HG02623 (cell line): ENCODE measurements around the gene ABTB2.
A peak's percentile ranks its signal among the peaks of the same experiment; 100 is the strongest.

Source experiments
- ATAC-seq: cut with Tn5 transposase; IDR thresholded peaks from one replicate; pipeline ENCODE4 v1.9.1; 2021; ENCODE audit warnings: moderate library complexity; ENCODE audit not compliant: unreplicated experiment

Gene ABTB2

DNA sequence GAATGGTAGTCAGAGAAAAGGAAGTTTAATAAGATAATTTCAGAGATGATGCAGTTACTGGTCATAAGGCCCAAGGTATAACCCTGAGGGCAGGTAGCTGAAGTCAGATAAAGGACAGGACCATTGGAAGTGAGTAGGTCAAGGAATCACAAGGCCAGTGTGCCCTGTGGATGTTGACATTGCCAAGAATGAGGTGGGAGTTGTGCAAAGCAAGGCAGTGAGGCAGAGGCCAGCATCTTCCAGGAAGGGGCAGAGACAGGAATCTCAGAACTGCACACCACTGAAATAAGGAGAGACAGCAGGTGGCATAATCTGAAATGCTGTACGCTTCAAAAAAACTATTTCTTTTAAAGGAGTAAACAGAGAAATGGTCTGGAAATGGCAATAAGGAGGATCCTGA, 61.4 kb downstream of the ABTB2 start:
- ATAC-seq, result no peak

GRCh38 chr11:34292546-34292945, 65.3 kb downstream of the ABTB2 start:
- no peak for ATAC-seq

DNA sequence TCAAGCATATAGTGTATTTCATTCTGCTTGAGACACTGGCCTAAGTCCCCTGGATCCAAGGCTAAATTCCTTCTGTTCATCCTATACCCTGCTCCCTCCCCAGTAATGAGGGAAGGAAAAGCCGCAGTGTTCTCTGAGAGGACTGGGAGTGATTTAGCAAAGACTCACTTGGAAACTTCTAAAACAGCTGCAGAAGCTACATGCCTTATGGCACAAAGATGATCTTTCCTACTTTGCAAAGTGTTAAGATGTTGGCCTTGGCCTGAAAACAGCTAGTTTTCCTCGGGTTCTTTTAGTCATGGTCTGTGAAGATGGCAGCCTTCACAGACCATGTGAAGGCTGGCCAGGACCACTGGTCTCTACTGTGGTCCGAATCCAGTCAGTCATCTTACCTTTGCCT, 65.7 kb downstream of the ABTB2 start:
- ATAC-seq, result no peak

DNA sequence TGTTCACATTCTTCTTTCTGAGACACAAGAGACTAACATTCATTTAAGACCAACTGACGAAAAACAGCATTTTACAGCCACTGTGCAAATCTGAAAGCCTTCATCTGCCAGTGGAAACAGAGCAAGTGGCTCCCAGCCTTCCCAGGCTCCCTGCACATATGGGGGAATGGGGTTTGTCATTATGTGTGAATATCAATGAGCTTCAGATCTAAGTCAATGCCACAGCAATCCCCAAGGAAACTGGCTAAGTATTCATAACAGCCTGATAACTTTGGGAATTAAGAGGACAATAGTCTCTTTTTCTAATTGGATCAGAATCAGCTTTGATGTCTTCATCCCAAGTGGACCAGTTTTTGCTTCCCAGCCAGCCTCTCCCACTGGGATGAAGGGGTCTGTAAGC, 66.9 kb downstream of the ABTB2 start:
- ATAC-seq, result no peak

GRCh38 chr11:34288492-34288891, 69.3 kb downstream of the ABTB2 start:
- no peak for ATAC-seq

DNA sequence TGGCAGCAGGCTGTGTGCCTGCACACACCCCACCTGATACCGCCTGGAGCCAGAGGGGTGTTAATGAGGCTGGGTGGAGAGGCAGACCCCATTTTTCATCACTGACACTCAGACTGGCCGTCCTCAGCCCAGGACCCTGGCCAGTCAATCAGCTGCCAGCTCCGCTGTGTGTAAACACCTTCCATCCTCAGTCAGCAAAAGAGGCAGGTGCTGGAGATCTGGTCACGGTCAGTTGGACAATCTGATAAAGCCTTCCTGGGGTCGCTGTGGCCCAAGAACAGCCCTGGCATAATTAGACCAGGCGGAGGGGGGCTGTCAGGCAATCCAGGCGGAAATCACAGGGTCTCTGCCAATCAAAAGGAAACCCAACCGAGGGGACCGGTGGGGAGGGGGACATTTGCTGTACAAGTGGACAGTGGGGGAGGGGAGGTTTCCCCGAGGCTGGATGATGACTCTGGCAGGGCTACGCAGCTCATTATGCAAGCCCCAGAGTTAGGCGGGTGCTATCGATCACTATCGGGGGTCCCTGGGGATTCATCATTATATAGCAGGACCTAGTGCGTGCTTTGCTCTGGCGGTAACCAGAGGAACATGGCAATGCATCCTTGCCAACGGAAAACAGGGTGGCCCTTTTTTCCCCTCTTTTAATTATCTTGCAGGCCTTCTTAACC, 72.9 kb downstream of the ABTB2 start:
- no peak for ATAC-seq

DNA sequence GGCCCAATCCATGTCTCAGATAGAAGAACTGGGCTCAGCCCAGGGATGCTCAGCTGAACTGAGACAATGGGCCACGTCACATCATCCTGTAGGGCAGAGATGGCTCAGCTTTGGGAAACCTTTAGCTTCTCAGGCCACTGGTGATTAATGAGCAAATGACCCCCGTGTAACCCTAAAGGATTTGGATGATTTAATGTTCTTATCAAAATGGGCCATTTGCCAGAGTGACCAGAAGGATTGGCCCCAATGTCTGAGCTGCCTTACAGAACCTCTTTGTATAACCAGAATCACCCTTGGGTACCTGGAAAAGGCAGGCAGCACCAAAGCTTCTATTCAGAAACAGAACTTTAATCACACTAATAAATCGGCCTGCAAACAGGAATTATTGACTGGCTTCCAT, 73.7 kb downstream of the ABTB2 start:
- ATAC-seq, result no peak

- no peak for ATAC-seq
Measured at GRCh38 chr11:34280945-34281872, 76.6 kb downstream of the ABTB2 start.

DNA sequence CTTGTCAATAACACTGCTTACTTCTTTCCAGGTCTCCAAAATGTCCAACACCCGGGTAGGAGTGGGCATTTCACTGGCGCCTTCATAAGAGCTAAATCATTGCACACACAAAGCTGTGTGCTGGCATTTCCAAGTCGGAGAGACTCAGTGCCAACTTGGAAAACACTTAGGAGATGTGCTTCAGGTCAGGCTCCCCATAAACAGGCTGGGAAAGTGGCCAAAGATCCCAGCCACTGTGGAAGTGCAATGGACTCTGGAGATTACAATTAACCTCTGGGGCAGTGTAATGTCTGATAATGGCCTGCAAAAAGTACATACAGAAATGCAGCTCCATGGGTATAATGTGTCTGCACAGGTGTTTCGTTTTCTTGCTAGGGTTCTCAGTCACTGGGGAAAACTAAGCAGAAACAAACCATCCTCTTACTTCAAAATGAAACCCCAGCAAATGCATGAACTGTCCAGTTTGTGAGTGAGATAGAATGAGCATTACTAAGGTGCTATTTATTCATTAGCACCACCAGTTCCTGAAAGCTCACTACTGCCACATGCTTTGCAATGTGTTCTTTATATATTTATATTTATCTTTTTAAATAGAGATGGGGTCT, 79.0 kb downstream of the ABTB2 start:
- peak; percentile 79 for ATAC-seq

GRCh38 chr11:34278175-34278574, 79.6 kb downstream of the ABTB2 start:
- no peak for ATAC-seq

DNA sequence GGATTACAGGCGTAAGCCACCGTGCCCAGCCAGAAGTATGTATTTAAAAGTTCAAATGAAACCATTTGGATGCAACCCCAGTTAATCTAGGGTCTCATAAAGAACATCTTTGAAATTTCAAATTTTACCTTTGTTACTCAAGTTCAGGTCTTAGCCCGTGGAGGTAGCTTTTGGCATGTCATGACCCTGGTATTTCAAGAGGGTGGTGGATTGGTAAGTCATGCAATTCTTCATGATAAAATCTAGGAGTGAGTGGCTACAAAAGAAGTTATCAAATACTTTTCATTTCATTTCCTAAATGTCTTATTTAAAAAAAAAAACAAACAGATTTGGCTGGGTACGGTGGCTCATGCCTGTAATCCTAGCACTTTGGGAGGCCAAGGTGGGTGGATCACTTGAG, 80.6 kb downstream of the ABTB2 start:
- ATAC-seq, result no peak

- ATAC-seq, result no peak
Measured at GRCh38 chr11:34276352-34276864, 81.4 kb downstream of the ABTB2 start.

DNA sequence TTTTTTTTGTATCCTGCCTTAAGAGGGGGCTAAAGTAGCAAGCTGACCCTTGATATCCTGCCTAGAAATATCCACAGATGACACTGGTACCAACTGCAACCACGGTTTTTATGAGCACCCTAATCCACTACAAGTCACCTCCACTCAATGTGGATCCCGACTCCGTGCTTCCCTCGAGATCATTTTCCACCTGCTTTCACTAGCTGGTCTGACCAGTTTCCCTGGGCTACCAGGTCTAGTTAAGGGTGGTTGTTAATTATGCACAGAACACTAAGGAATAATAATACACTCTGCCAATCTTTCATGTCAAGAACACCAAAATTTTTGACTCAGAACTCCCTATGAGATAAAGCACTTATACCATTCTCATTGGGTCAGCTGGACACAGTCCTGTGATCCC, 82.3 kb downstream of the ABTB2 start:
- ATAC-seq, result no peak

- ATAC-seq, result no peak
Measured at GRCh38 chr11:34274712-34275398, 83.0 kb downstream of the ABTB2 start.

DNA sequence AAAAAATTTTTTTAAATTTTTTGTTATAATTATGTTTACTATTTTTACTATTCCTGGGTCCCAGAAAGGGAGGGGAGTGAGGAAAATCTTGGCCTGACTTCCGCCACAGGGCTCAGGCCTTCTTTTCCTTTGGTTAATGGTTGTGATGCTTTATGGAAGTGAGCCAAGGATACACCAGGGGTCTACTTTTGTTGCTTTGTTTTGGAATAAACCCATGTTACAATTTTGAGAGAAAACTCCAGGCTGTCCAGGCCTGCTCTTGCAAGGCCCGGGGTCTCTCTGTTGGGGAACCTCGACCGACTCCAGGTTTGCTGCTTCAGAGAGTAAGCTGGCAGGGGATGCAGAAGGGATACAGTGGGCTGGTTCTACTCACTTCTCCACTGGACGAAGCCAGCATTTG, 84.7 kb downstream of the ABTB2 start:
- ATAC-seq, result no peak

DNA sequence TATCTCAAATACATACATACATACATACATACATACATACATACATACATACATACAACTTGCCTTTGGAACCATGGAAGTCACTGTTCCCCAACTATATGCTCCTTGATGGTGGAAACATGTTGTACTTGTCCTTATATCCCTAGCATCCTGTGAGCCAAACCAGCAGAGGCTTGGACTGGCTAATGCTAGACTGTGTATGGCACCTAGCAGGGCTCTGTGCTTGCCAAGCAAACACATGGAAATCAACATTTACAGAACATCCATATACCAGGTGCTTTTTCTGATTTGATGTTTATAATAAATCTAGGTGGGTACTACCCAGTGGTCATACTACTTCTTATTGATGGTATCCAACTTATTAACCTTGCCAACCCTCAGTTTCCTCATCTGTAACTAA, 86.1 kb downstream of the ABTB2 start:
- ATAC-seq, result no peak

- no peak for ATAC-seq
Measured at GRCh38 chr11:34270711-34271110, 87.1 kb downstream of the ABTB2 start.

DNA sequence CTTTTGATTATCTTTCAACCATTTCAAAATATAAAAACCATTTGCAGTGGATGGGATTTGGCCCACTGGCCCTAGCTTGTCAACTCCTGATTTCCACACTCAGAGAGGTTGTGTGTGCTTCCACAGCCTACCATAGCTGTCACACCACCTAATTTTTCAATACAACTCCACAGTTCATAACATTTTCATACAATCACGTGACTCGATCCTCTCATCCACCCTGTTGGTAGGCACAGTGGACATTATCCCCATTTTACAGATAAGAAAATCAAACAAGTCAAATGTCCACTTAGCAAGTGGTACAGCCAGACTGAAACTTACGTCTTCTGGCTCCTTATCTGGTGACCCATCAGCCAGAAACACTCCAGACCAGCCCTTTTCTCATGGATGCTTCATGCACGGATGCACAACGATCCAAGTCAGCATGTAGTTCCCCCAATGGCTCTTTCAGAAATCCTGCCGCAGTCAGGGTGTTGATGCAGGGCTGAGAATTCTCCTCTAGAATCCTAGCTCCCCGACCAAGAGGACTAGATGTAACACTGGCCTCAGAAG, 88.0 kb downstream of the ABTB2 start:
- no peak for ATAC-seq

DNA sequence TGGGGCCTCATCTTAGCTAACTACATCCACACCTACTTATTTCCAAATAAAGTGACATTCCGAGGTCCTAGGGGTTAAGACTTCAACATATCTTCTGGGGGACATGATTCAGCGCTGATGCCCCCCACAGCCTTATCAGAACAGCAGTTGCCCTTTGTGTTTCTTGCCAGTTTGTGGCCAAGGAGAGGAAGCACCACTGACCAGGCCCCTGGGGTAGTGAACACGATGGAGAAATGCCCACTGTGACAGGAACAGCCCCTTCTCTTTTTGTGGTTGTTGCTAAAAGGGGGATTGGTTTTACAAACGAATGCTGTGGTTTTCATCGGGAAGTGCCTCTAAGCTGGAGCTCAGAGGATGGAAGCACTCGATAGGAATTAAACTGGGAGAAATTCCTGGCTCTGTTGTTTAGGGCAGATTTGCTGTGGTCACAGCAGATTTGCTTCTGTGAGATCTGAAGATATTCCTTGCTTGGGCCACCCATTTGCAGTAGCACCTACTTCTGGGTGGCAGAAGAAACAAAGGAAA, 88.8 kb downstream of the ABTB2 start:
- no peak for ATAC-seq

- no peak for ATAC-seq
Measured at GRCh38 chr11:34267417-34267816, 90.4 kb downstream of the ABTB2 start.

DNA sequence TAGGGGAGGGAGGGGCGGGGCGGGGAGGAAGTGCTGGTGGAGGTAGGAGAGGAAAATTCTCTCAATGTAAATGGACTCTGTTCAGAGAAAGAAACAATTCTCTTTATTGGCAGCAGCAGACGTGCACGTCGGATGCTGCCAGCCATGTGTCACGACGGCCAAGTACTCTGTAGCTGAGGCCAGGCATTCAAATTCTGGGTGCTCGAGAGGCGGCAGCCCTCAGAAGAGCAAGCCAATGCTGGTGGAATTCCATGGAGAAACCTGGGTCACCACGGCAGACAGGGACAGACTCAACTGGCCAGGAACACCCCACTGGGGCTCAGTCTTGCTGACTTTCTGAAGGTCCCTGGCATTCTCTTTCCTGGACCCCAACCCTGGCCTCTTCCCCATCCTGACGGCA, 90.8 kb downstream of the ABTB2 start:
- no peak for ATAC-seq
